MM.1S (cell line): ENCODE measurements around the gene SCART1.
"Not testable (repeated sequence)": the region's sequence is repeated elsewhere in the genome, so short reads cannot be mapped to it uniquely, and the experiment has no call there.

Source experiments
- DNase-seq: peaks from one replicate; pipeline ENCODE4 v3.0.0-alpha.2; 2015
- H2AFZ ChIP-seq: fragments of 300-600 bp; sonication (generic); 2 replicates; pipeline ENCODE4 v1.6.0; 2016; ENCODE audit warnings: antibody characterized with exemption, low read length
- H3F3A ChIP-seq: fragments of 300-600 bp; sonication (generic); 2 replicates; pipeline ENCODE4 v1.6.1; 2016; ENCODE audit warnings: mild to moderate bottlenecking, antibody characterized with exemption, low read length, moderate library complexity, mixed read lengths; ENCODE audit not compliant: insufficient read depth
- H3K27ac ChIP-seq: fragments of 300-600 bp; sonication (generic); 2 replicates; pipeline ENCODE4 v1.5.1; 2016; ENCODE audit warnings: mild to moderate bottlenecking, low read length
- H3K27me3 ChIP-seq: fragments of 300-600 bp; sonication (generic); replicated peaks from 2 replicates; pipeline ENCODE4 v1.6.0; 2016; ENCODE audit warnings: low read length; ENCODE audit not compliant: insufficient read depth
- H3K36me3 ChIP-seq: fragments of 300-600 bp; sonication (generic); replicated peaks from 2 replicates; pipeline ENCODE4 v1.6.1; 2016; ENCODE audit warnings: mild to moderate bottlenecking, low read length, mixed read lengths; ENCODE audit not compliant: insufficient read depth
- H3K4me1 ChIP-seq: fragments of 300-600 bp; sonication (generic); 2 replicates; pipeline ENCODE4 v1.6.1; 2016; ENCODE audit warnings: low read length, mixed read lengths
- H3K4me2 ChIP-seq: fragments of 300-600 bp; sonication (generic); 2 replicates; pipeline ENCODE4 v1.6.0; 2016; ENCODE audit warnings: low read depth, low read length
- H3K4me3 ChIP-seq: fragments of 300-600 bp; sonication (generic); 2 replicates; pipeline ENCODE4 v1.5.1; 2016; ENCODE audit warnings: low read length, mixed read lengths
- H3K79me2 ChIP-seq: fragments of 300-600 bp; sonication (generic); 2 replicates; pipeline ENCODE4 v1.6.1; 2016; ENCODE audit warnings: mixed run types, low read length, mixed read lengths
- H3K9ac ChIP-seq: fragments of 300-600 bp; sonication (generic); 2 replicates; pipeline ENCODE4 v1.6.1; 2016; ENCODE audit warnings: low read length, mixed read lengths
- H3K9me2 ChIP-seq: fragments of 300-600 bp; sonication (generic); replicated peaks from 2 replicates; pipeline ENCODE4 v1.6.1; 2016; ENCODE audit warnings: mild to moderate bottlenecking, low read length, mixed read lengths; ENCODE audit not compliant: insufficient read depth
- H3K9me3 ChIP-seq: fragments of 300-600 bp; sonication (generic); replicated peaks from 2 replicates; pipeline ENCODE4 v1.6.1; 2016; ENCODE audit warnings: mild to moderate bottlenecking, low read length, mixed read lengths; ENCODE audit not compliant: insufficient read depth
- H4K20me1 ChIP-seq: fragments of 300-600 bp; sonication (generic); 2 replicates; pipeline ENCODE4 v1.6.1; 2016; ENCODE audit warnings: mild to moderate bottlenecking, low read length, moderate library complexity, mixed read lengths; ENCODE audit not compliant: insufficient read depth
- CTCF ChIP-seq: fragments of 300-600 bp; sonication (generic); IDR thresholded peaks from 2 replicates; pipeline ENCODE4 v1.5.1; 2016; ENCODE audit warnings: antibody characterized with exemption, low read length, mixed read lengths
- EZH2 ChIP-seq: fragments of 300-600 bp; sonication (generic); optimal IDR thresholded peaks from 2 replicates; pipeline ENCODE3; 2017; ENCODE audit warnings: low read depth, mild to moderate bottlenecking, antibody characterized with exemption, low read length, mixed read lengths
- EZH2phosphoT487 ChIP-seq: fragments of 300-600 bp; sonication (generic); IDR thresholded peaks from 2 replicates; pipeline ENCODE4 v1.6.1; 2018; ENCODE audit warnings: antibody characterized with exemption, low read length

The SCART1 gene

GRCh38 chr10:133515471-133515870 is 61.7 kb downstream of the SCART1 start:
- Histone ChIP-seq H3K9me3 (no peaks in the 10 kb centered on the region), H3K27me3 (peaks cover 72% of the 10 kb centered on the region), H3K9me2 (no peaks in the 10 kb centered on the region), H3K4me2 (no peak overlapping the region), H3K4me3 (no peak overlapping the region), H4K20me1 (no peaks in the 10 kb centered on the region), H3K4me1 (peaks cover 5% of the 10 kb centered on the region; the same call in 1 of the 2 replicates), H3K9ac (no peak overlapping the region), H3K36me3 (no peaks in the 10 kb centered on the region), H3K27ac (no peak overlapping the region), H3K79me2 (no peaks in the 10 kb centered on the region), H3F3A (no peaks in the 10 kb centered on the region), H2AFZ (no peak overlapping the region)
- DNase-seq: no peak
- no peak for TF ChIP-seq EZH2phosphoT487
- no peak for TF ChIP-seq EZH2
- no peak for TF ChIP-seq CTCF

- Histone ChIP-seq H3K9me3 (no peaks in the 10 kb centered on the region), H3K27me3 (peaks cover 72% of the 10 kb centered on the region), H2AFZ (no peak overlapping the region), H3K27ac (no peak overlapping the region), H3K9ac (no peak overlapping the region), H3K36me3 (no peaks in the 10 kb centered on the region), H3K4me3 (no peak overlapping the region), H3F3A (no peaks in the 10 kb centered on the region), H3K4me1 (peaks cover 5% of the 10 kb centered on the region; the same call in 1 of the 2 replicates), H3K4me2 (no peak overlapping the region), H3K79me2 (no peaks in the 10 kb centered on the region), H3K9me2 (no peaks in the 10 kb centered on the region), H4K20me1 (no peaks in the 10 kb centered on the region)
- TF ChIP-seq CTCF (no peak), EZH2phosphoT487 (no peak), EZH2 (no peak)
- no peak for DNase-seq
Measured at GRCh38 chr10:133516057-133516456, 62.3 kb downstream of the SCART1 start.

- not testable (repeated sequence) for H3K4me1 ChIP-seq, H3K36me3 ChIP-seq, DNase-seq, H3K9me3 ChIP-seq, H3K4me2 ChIP-seq, H3K9me2 ChIP-seq, H2AFZ ChIP-seq, H4K20me1 ChIP-seq, H3K9ac ChIP-seq, H3K27ac ChIP-seq, H3K4me3 ChIP-seq, H3K79me2 ChIP-seq, H3F3A ChIP-seq
- peaks cover 73% of the 10 kb centered on the region for H3K27me3 ChIP-seq
Measured at GRCh38 chr10:133518517-133518916, 64.8 kb downstream of the SCART1 start.
